Mesenchymal stem cell (in vitro differentiated cells and primary cell): ENCODE measurements around the gene UCHL5.

Experiments
- DNase-seq: peaks from one replicate; pipeline ENCODE4 v3.0.0-alpha.2; 2013
- H2AFZ ChIP-seq: one replicate; pipeline ENCODE4 v1.6.1; 2013; ENCODE audit warnings: low read depth, mild to moderate bottlenecking, control low read depth, inconsistent platforms, low read length, moderate library complexity
- H2AK5ac ChIP-seq: 2 replicates; pipeline ENCODE4 v1.6.1; 2013; ENCODE audit warnings: low read length, moderate library complexity, mild to moderate bottlenecking, inconsistent platforms; ENCODE audit not compliant: severe bottlenecking
- H2BK120ac ChIP-seq: one replicate; pipeline ENCODE4 v1.6.1; 2013; ENCODE audit warnings: low read depth, mild to moderate bottlenecking, inconsistent platforms, low read length, moderate library complexity
- H2BK12ac ChIP-seq, 2 experiments: one replicate each; pipeline ENCODE4 v1.6.1; 2013; ENCODE audit warnings: inconsistent platforms in 2 of 2, low read length in 2 of 2, mild to moderate bottlenecking in 2 of 2, moderate library complexity in 2 of 2, control low read depth in 1 of 2
- H2BK15ac ChIP-seq: one replicate; pipeline ENCODE4 v1.6.1; 2013; ENCODE audit warnings: mild to moderate bottlenecking, low read depth, inconsistent platforms; ENCODE audit not compliant: poor library complexity, severe bottlenecking
- H2BK5ac ChIP-seq: 2 replicates; pipeline ENCODE4 v1.6.1; 2013; ENCODE audit warnings: low read depth, mild to moderate bottlenecking, low read length, control low read depth, inconsistent platforms; ENCODE audit not compliant: poor library complexity, severe bottlenecking
- H3K14ac ChIP-seq, 2 experiments: one replicate each; pipeline ENCODE4 v1.6.1; 2013; ENCODE audit warnings: inconsistent platforms in 2 of 2, low read length in 2 of 2, control low read depth in 1 of 2, mild to moderate bottlenecking in 1 of 2, moderate library complexity in 1 of 2
- H3K18ac ChIP-seq, 2 experiments: one replicate each; pipeline ENCODE4 v1.6.1; 2013; ENCODE audit warnings: inconsistent platforms in 2 of 2, low read length in 2 of 2, control low read depth in 1 of 2, low read depth in 1 of 2, mild to moderate bottlenecking in 1 of 2
- H3K23ac ChIP-seq, 2 experiments: one replicate each; pipeline ENCODE4 v1.6.1; 2013; ENCODE audit warnings: inconsistent platforms in 2 of 2, low read length in 2 of 2, mild to moderate bottlenecking in 2 of 2, moderate library complexity in 2 of 2, control low read depth in 1 of 2
- H3K27ac ChIP-seq: 2 replicates; pipeline ENCODE4 v1.5.1; 2013; ENCODE audit warnings: mild to moderate bottlenecking, moderate library complexity, low read length, control low read depth, inconsistent platforms; ENCODE audit not compliant: poor library complexity, severe bottlenecking
- H3K27me3 ChIP-seq, 2 experiments: 2 replicates each; pipeline versions ENCODE4 v1.6.1 to v1.7.0; 2013; ENCODE audit warnings: low read length in 2 of 2, mild to moderate bottlenecking in 2 of 2, moderate library complexity in 2 of 2, control low read depth in 1 of 2, inconsistent platforms in 1 of 2; ENCODE audit not compliant: control insufficient read depth in 1 of 2, insufficient read depth in 1 of 2
- H3K36me3 ChIP-seq, 2 experiments: 2 replicates each; pipeline versions ENCODE4 v1.6.1 to v1.7.0; 2013; ENCODE audit warnings: low read length in 2 of 2, control low read depth in 1 of 2, inconsistent platforms in 1 of 2, low read depth in 1 of 2, mild to moderate bottlenecking in 1 of 2; ENCODE audit not compliant: insufficient read depth in 2 of 2, control insufficient read depth in 1 of 2
- H3K4ac ChIP-seq, 2 experiments: one replicate each; pipeline ENCODE4 v1.6.1; 2013; ENCODE audit warnings: inconsistent platforms in 2 of 2, low read length in 2 of 2, mild to moderate bottlenecking in 2 of 2, moderate library complexity in 2 of 2, control low read depth in 1 of 2, low read depth in 1 of 2
- H3K4me1 ChIP-seq: 2 replicates; pipeline ENCODE4 v1.6.1; 2013; ENCODE audit warnings: low read depth, low read length, control low read depth; ENCODE audit not compliant: control insufficient read depth, insufficient read depth
- H3K4me2 ChIP-seq: 2 replicates; pipeline ENCODE4 v1.6.1; 2013; ENCODE audit warnings: low read length, mild to moderate bottlenecking, inconsistent platforms; ENCODE audit not compliant: poor library complexity, severe bottlenecking
- H3K4me3 ChIP-seq, 2 experiments: 2 replicates each; pipeline versions ENCODE4 v1.5.1 to v1.7.0; 2013; ENCODE audit warnings: low read length in 2 of 2, mild to moderate bottlenecking in 2 of 2, control low read depth in 1 of 2, low read depth in 1 of 2; ENCODE audit not compliant: insufficient read depth in 1 of 2
- H3K79me1 ChIP-seq: replicated peaks from 2 replicates; pipeline ENCODE4 v1.6.1; 2013; ENCODE audit warnings: mild to moderate bottlenecking, control low read depth, low read length, inconsistent platforms; ENCODE audit not compliant: poor library complexity, severe bottlenecking
- H3K9ac ChIP-seq: 2 replicates; pipeline ENCODE4 v1.7.0; 2013; ENCODE audit warnings: mild to moderate bottlenecking, low read length, moderate library complexity
- H3K9me3 ChIP-seq: 2 replicates; pipeline ENCODE4 v1.7.0; 2013; ENCODE audit warnings: mild to moderate bottlenecking, low read length; ENCODE audit not compliant: control insufficient read depth
- H4K8ac ChIP-seq: one replicate; pipeline ENCODE4 v1.6.1; 2013; ENCODE audit warnings: inconsistent platforms, mild to moderate bottlenecking, low read length, moderate library complexity
- H4K91ac ChIP-seq: one replicate; pipeline ENCODE4 v1.6.1; 2013; ENCODE audit warnings: mild to moderate bottlenecking, low read length, inconsistent platforms
- WGBS: methylation state at CpG from one replicate; pipeline ENCODE4 v1.1.7; 2013; ENCODE audit warnings: mixed read lengths; 5-methylcytosine and 5-hydroxymethylcytosine counted together

The UCHL5 gene

DNA sequence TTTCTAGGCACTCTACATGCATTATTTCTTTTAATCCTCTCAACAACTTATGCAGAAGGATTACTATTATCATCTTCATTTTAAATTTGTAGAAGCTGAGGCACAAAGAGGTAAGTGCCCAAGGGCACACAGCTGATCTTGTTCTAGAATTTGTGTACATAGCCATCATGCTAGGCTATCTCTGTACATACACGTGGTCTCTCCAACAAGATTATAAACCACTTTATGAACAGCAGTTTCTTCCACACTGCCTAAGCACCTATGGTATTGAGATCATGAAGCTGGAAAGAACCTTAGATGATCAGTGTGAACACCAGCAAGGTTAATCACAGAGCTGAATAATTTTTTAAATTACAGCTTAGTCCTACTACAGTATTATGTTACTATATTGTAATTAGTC lies 28.9 kb downstream of the UCHL5 start:
- Histone ChIP-seq H2BK120ac (no peak overlapping the region), H2BK5ac (no peak overlapping the region), H3K27ac (no peak overlapping the region), H3K9me3 (no peaks in the 10 kb centered on the region), H3K4me3 (no peak overlapping the region), H2AFZ (no peak overlapping the region), H3K27me3 (no peaks in the 10 kb centered on the region), H2BK15ac (no peak overlapping the region), H3K9ac (peak overlapping the region; percentile 25), H3K4me2 (no peak overlapping the region), H3K36me3 (peaks cover 0 to 40% of the 10 kb centered on the region in 2 experiments), H4K8ac (no peak overlapping the region), H4K91ac (no peak overlapping the region), H3K18ac (no peak overlapping the region), H3K23ac (no peak overlapping the region), H2AK5ac (no peak overlapping the region), H2BK12ac (no peak overlapping the region), H3K79me1 (peaks cover 5% of the 10 kb centered on the region), H3K4ac (no peak overlapping the region), H3K14ac (no peak overlapping the region), H3K4me1 (no peaks in the 10 kb centered on the region)
- no peak for DNase-seq
- WGBS = no CpG with 5 or more reads among the region's 1 CpG

DNA sequence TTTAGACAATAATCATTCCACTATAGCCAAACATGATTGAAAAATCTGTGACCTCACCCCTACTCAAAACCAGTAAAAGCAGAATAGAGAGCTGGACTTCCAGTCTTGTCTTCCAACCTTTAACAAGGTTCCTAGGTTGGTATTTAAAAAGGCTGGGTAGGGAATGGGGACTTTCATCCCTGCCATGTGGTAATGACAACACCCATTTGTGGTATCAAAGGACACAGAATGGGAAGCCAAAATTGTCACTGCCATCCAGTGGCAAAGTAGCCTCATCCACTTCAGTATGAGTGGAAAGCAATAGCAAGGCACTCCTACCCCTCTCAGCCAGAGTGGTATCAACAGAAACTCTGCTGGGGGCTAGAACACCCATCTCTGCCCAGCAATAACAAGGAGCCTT lies 33.9 kb downstream of the UCHL5 start:
- H4K8ac ChIP-seq = no peak overlapping the region
- no peak overlapping the region for H2BK5ac ChIP-seq
- H3K79me1 ChIP-seq = peaks cover 8% of the 10 kb centered on the region
- no peak overlapping the region for H3K23ac ChIP-seq
- H2BK12ac ChIP-seq = no peak overlapping the region
- no peak overlapping the region for H2AFZ ChIP-seq
- H3K9me3 ChIP-seq = no peaks in the 10 kb centered on the region
- H2AK5ac ChIP-seq = no peak overlapping the region
- no peaks in the 10 kb centered on the region for H3K27me3 ChIP-seq
- no peak overlapping the region for H3K4ac ChIP-seq
- no peak overlapping the region for H4K91ac ChIP-seq
- no peak overlapping the region for H3K9ac ChIP-seq
- no peak overlapping the region for H3K4me2 ChIP-seq
- H2BK15ac ChIP-seq = no peak overlapping the region
- H3K27ac ChIP-seq = no peak overlapping the region
- no peak for DNase-seq
- H3K4me1 ChIP-seq = no peaks in the 10 kb centered on the region
- H3K4me3 ChIP-seq = no peak overlapping the region
- H2BK120ac ChIP-seq = no peak overlapping the region
- H3K36me3 ChIP-seq = peaks cover 0 to 53% of the 10 kb centered on the region in 2 experiments
- H3K14ac ChIP-seq = no peak overlapping the region
- H3K18ac ChIP-seq = no peak overlapping the region

DNA sequence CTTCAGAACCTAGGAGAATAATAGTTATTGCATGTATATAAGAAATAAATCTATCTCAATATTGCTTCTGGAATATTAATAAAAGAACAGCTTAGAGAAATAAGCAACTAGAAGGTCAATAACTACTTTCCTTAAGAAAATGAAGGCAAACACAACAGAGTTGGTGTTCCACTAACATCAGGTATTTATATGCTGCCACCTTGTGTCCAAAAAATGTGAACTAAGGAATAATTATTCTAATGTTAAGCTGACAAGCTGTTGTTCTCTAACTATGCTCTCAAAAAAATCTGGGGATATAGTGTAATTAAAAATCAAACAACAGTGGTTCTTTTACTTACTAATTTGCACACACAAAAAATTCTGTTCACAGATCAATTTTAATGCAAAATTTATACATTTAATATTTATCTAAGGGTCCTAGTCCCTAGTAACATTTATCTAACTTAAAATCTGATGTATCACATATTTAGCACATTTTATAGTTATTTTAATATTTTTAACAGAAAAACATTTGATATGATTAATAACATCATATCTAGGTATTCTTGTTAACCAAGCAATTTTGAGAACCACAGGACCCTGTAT lies 39.6 kb downstream of the UCHL5 start:
- Histone ChIP-seq H3K14ac (no peak overlapping the region), H3K4me1 (no peaks in the 10 kb centered on the region), H4K8ac (no peak overlapping the region), H3K4ac (no peak overlapping the region), H3K23ac (no peak overlapping the region), H2BK12ac (no peak overlapping the region), H2BK15ac (no peak overlapping the region), H2BK120ac (no peak overlapping the region), H4K91ac (no peak overlapping the region), H3K4me2 (no peak overlapping the region), H2AFZ (no peak overlapping the region), H3K27me3 (no peaks in the 10 kb centered on the region), H2BK5ac (no peak overlapping the region), H3K9me3 (no peaks in the 10 kb centered on the region), H2AK5ac (no peak overlapping the region), H3K9ac (peak overlapping the region; percentile 53), H3K36me3 (peaks cover 0 to 24% of the 10 kb centered on the region in 2 experiments), H3K79me1 (peaks cover 2% of the 10 kb centered on the region), H3K18ac (no peak overlapping the region), H3K4me3 (no peak overlapping the region), H3K27ac (no peak overlapping the region)
- peak; percentile 66 for DNase-seq

DNA sequence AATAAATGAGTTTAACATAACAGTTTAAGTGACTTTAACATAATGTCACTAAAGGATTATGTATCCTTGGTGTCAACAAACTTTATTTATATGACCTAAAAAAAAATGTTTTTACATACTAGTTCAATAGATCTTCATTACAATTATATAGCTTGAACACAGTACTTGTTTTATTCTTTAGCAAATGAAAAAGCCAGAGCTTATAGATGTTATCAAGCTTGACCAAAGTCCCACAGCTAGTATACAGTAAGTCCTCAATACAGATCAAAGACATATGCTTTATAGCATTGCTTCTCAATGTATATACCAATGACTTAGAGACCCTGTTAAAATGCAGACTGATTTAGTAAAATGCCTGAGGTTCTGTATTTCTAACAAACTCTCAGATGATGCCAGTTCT lies 42.4 kb downstream of the UCHL5 start:
- no peak overlapping the region for H3K4me2 ChIP-seq
- H2BK12ac ChIP-seq = no peak overlapping the region
- no peak overlapping the region for H3K4me3 ChIP-seq
- no peaks in the 10 kb centered on the region for H3K4me1 ChIP-seq
- H3K18ac ChIP-seq = no peak overlapping the region
- no peak overlapping the region for H3K14ac ChIP-seq
- no peak overlapping the region for H3K23ac ChIP-seq
- no peak overlapping the region for H4K8ac ChIP-seq
- no peaks in the 10 kb centered on the region for H3K9me3 ChIP-seq
- no peak overlapping the region for H2AFZ ChIP-seq
- no peak overlapping the region for H3K9ac ChIP-seq
- H2AK5ac ChIP-seq = no peak overlapping the region
- H3K36me3 ChIP-seq = peaks cover 0 to 14% of the 10 kb centered on the region in 2 experiments
- no peak overlapping the region for H4K91ac ChIP-seq
- H3K4ac ChIP-seq = no peak overlapping the region
- no peak overlapping the region for H2BK5ac ChIP-seq
- H2BK15ac ChIP-seq = no peak overlapping the region
- no peaks in the 10 kb centered on the region for H3K27me3 ChIP-seq
- H3K79me1 ChIP-seq = no peaks in the 10 kb centered on the region
- DNase-seq = no peak
- H3K27ac ChIP-seq = no peak overlapping the region
- H2BK120ac ChIP-seq = no peak overlapping the region
